Activated T-cell treated with anti-CD3 and anti-CD28 coated beads for 48 hours (primary cell): ENCODE data around the gene ASPM.
A peak's percentile ranks its signal among the peaks of the same experiment; 100 is the strongest.

Source experiments
- DNase-seq: peaks from one replicate; pipeline ENCODE4 v3.0.0-alpha.2; 2020; ENCODE audit warnings: low read depth

Gene ASPM

GRCh38 chr1:197146101-197147095 is at the start of gene ASPM:
Gene ASPM, minus strand, starts transcription at chr1:197146669. Its CDS starts 232 bp downstream, at chr1:197146437.
- peak; percentile 90 for DNase-seq

DNA sequence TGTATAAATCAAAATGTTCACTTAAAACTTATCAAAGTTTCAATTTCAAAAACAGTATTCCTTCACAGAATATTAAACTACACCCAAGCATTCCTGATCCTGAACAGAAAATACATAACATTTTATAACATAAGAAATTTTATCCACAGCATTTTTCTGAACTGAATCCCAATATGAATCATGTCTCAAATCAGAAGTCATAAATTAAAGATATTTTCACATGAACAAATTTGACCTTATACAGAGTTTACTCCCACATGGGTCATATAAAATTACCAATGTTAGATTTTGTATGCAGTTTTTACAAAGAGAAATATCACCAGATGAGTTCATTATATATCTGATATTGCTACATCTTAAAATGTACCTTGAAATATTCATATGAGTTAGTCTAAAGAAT is 48.6 kb upstream of the ASPM start:
- DNase-seq, result no peak

GRCh38 chr1:197184190-197184589 is 37.7 kb upstream of the ASPM start:
- DNase-seq, result no peak

DNA sequence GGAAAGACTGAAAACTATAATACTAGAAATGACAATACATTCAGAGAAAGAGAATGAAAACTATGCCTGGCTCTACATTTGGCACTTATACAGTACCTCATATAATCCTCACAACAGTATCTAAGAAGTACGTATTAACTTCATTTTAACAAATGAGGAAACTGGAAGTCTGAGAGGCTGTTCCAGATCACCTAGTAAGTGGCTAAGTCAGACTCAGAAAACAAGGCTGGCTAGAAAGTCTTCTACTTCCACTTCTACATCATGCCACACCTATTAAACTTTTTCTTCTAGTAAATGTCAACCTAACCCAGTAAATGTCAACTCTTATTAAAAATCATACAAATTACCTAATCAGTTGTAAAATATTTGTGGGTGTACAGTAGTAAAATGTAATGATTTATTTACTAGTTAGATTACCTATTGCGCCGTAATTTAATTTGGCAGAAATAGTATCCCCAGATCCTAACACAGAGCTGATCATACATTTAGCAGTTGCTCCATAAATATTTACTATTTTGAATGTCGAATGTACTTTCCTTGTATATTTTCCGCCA is 36.8 kb upstream of the ASPM start:
- DNase-seq, result no peak

GRCh38 chr1:197182716-197183115 is 36.2 kb upstream of the ASPM start:
- DNase-seq, result no peak

- DNase-seq, result no peak
Measured at GRCh38 chr1:197181982-197182381, 35.5 kb upstream of the ASPM start.

GRCh38 chr1:197180252-197180878 is 33.9 kb upstream of the ASPM start:
- no peak for DNase-seq

DNA sequence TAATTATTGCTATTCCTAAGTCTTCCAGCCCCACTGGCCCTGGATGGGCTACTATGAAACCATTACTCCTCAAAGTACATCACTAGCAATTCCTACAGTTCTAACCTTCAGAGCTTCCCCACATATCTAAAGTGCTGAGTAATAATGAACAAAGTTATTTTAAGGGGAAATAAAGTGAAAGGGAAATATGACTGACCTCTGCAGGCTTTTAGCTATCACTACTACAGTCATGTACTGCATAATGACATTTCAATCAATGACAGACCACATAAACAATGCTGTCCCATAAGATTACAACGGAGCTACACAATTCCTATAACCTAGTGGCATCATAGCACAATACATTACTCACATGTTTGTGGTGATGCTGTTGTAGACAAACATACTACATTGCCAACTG is 32.5 kb upstream of the ASPM start:
- DNase-seq, result no peak

GRCh38 chr1:197174818-197175217 is 28.3 kb upstream of the ASPM start:
- DNase-seq, result no peak

GRCh38 chr1:197173571-197174507 is 27.4 kb upstream of the ASPM start:
- no peak for DNase-seq

- DNase-seq, result no peak
Measured at GRCh38 chr1:197171531-197171930, 25.1 kb upstream of the ASPM start.

- DNase-seq, result no peak
Measured at GRCh38 chr1:197170538-197170937, 24.1 kb upstream of the ASPM start.

DNA sequence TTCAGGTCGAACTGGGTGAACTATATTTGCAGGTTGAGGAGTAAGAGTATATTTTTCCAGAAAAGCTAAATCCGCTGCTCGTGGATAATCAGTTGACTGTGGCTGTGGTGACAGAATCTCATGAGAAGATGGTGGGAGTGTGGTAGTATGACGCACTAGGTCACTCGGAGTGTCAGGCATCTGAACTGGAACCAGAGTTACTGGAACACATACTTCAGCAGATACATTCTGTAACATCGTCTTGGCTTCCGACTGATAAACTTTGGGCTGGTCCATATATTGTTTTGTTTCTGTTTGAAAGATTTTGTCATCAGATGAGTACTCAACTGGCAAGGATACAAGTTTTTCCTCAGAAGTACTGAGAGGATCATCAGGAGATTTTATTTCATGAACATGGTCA is 13.0 kb upstream of the ASPM start:
- no peak for DNase-seq

DNA sequence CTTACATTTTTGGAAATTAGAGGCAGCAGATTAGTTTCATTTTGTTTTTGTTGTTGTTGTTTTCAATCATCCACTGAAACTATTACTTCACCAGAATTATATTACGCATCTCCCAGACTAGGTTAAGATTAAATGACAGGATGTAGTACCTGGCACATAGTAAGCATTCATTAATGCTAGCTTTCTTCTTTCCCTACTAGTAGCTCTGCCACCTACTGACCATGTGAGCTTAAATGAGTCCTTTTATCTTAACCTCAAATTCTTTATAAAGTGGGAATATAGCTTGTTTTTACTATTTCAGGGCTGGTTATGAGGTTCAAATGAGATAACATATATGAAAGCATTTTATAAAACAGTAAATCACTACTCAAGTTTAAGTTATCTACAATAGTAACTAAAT is 10.2 kb upstream of the ASPM start:
- DNase-seq, result no peak

GRCh38 chr1:197152662-197153061 is 6.2 kb upstream of the ASPM start:
- DNase-seq, result no peak

DNA sequence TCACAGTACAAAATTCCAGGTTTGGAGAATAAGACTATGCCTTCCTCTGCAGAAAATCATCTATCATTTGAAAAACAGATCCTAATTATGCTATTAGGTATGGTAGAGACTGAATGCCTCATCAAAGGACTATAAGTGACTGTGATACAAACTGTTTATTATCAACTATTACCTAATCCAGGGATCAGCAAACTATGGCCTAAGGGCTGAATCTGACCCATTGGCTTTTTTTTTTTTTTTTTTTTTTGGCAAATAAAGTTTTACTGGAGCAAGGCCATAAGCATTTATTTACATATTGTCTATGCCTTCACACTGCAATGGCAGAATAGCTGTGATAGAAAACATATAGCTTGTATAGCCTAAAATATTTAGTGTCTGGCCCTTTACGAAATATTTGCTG is 4.7 kb upstream of the ASPM start:
- DNase-seq, result no peak

GRCh38 chr1:197150336-197151005 is 4.0 kb upstream of the ASPM start:
- DNase-seq, result no peak

DNA sequence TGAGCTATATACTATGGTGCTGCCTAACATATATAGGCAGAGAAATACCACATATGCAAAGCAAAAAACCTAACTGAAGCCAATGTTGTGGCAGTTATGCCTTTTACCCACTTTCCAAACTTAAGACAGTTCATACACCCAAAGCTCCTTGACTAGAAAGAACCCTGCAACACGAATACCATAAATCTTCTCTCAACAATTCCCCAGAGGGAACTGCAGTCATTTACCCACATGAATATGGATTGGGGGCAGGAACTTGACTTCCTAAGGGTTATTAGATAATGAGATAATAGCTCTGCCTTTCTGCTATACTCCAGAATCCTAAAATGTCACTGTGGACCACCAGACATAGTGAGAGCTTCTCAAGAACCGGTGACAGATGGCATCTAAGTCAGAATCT is 2.9 kb upstream of the ASPM start:
- no peak for DNase-seq

DNA sequence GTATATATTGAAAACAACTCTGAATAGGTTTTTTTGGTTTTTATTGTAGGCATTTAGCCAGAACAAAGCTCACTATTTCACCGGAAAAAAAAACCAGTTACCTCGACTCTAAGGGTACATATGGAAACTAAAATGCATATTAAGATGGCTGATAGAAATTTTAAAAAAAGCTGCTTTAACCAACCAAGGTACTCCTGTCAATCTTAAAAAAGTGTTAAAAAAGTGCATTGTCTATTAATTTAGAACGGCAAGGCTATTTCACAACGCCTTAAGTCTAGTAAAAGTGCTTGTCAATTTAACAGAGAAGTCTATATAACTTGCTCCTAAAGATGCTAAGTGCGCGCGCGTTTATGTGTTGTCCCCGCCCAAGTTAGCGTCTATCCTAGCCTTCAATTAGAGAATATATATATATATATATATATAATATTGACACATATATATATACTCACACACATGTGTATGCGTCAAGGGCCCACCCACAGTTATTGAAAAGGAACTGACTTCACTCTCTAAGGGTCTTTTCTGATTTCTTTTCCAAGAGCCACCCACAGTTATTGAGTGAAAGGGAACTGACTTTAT is 934 bp downstream of the ASPM start:
- DNase-seq, result no peak

GRCh38 chr1:197144570-197145325 is 1.7 kb downstream of the ASPM start:
- DNase-seq, result no peak
